Activated naive CD4-positive, alpha-beta T cell treated with anti-CD3 and anti-CD28 coated beads, Interleukin-2, amount 50 U/mL, for 72 hours (primary cell): Measurements from ENCODE around the gene DNAJB8. TPM values are rescaled to one million over a fixed set of nuclear protein-coding genes. Genes with fewer than 3 reads are reported as not detected.

Source experiments
- ATAC-seq, 2 donors: fragments of 150-1000 bp; cut with Tn5 transposase; 2 replicates each; pipeline ENCODE4 v1.10.0; 2021; ENCODE audit warnings: mild to moderate bottlenecking in 2 of 2, moderate library complexity in 2 of 2
- DNase-seq, 2 donors: peaks; one replicate each; pipeline ENCODE4 v3.0.0; 2021 to 2022; ENCODE audit warnings: low spot score in 2 of 2
- H3K27ac Mint-ChIP-seq, 2 donors: one replicate each; pipeline ENCODE4 v1.8.0; 2022; ENCODE audit warnings: mild to moderate bottlenecking in 2 of 2, mixed read lengths in 2 of 2
- H3K36me3 Mint-ChIP-seq, 2 donors: one replicate each; pipeline ENCODE4 v1.8.0; 2022; ENCODE audit warnings: mixed read lengths in 2 of 2
- H3K9me3 Mint-ChIP-seq, 2 donors: one replicate each; pipeline ENCODE4 v1.8.0; 2022; ENCODE audit warnings: mixed read lengths in 2 of 2
- total RNA-seq, 2 donors: library from RNA; stranded (reverse); gene quantifications; one replicate each; pipeline ENCODE4 v1.2.3, GENCODE V29; 2022

The DNAJB8 gene
- total RNA-seq, 2 donors from 2014 or later = not detected

DNA sequence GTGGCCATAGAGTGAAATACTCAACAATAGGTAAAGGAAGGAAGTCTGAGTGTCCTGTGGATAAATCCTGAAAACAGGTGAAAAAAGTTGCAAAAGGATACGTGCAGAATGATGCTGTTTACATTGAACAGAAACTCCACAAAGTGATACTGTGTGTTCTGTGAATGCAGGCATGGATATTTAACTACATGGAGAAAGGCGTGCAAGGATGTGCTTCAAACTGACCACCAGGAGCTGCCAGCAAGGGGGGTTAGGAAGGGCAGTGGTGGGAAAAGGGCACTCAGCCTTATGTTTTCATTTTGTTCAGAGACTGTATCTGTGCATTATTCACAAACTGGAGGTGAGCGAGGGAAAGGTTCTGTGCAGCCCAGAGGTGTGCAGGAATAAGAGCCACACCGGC is 47.4 kb downstream of the DNAJB8 start:
- DNase-seq (no peak), ATAC-seq (no peak)
- Mint-ChIP-seq H3K9me3 (no peaks in the 10 kb centered on the region), H3K27ac (peak overlapping the region in 1 of 2 donors; percentile 2), H3K36me3 (no peaks in the 10 kb centered on the region)

DNA sequence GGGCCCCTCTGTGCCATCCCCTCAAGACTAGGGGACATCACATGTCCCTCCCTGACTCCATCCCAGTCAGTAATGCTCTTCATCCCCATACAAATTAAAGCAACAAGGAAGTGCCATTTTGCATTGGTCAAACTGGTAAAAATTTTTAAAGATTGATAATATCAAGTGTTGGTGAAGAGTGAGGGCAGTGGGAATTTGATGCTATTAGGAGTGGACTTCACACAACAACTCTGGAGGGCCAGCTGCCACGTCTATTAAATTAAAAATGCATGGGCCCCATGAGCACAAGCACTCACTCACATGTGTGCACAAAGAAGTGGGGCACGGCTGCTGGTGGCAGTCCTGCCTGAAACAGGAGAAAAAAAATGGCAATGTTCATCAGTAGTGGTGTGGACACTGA is 47.8 kb downstream of the DNAJB8 start:
- DNase-seq (no peak), ATAC-seq (no peak)
- Mint-ChIP-seq H3K9me3 (no peaks in the 10 kb centered on the region), H3K27ac (peak overlapping the region in 1 of 2 donors; percentile 2), H3K36me3 (no peaks in the 10 kb centered on the region)

DNA sequence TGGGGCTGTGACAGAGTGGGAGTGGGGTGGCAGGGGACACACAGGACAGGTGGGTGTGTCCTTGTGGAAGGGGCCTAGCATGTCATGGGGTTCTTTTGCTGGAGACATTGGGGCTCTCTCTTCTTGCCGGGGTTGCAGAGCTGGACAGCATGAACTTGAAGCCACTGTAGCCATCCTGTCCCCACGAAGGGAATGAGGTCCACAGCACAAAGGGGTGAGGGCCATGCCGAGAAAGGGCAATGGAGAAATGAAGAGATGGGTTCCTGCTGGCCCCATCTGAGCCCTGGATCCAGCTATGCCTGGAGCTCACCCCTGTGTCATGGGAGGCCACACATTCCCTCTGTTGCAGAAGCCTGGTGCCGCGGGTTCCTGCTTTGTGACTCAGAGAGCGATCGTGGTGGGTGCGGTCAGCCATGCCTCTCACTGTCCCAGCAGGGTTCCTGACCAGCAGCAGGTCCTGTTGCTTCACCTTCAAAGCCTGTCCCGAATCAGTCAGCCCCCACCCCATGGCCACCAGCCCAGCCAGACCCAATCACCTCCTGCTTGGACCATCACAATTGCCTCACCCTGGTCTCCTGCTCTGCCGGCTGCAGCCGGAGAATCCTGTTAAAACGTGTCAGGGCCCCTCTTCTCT is 50.0 kb downstream of the DNAJB8 start:
- peak in 1 of 2 donors; percentile 13 for ATAC-seq
- H3K27ac Mint-ChIP-seq = no peak overlapping the region
- H3K9me3 Mint-ChIP-seq = no peaks in the 10 kb centered on the region
- DNase-seq = no peak
- H3K36me3 Mint-ChIP-seq = no peaks in the 10 kb centered on the region

DNA sequence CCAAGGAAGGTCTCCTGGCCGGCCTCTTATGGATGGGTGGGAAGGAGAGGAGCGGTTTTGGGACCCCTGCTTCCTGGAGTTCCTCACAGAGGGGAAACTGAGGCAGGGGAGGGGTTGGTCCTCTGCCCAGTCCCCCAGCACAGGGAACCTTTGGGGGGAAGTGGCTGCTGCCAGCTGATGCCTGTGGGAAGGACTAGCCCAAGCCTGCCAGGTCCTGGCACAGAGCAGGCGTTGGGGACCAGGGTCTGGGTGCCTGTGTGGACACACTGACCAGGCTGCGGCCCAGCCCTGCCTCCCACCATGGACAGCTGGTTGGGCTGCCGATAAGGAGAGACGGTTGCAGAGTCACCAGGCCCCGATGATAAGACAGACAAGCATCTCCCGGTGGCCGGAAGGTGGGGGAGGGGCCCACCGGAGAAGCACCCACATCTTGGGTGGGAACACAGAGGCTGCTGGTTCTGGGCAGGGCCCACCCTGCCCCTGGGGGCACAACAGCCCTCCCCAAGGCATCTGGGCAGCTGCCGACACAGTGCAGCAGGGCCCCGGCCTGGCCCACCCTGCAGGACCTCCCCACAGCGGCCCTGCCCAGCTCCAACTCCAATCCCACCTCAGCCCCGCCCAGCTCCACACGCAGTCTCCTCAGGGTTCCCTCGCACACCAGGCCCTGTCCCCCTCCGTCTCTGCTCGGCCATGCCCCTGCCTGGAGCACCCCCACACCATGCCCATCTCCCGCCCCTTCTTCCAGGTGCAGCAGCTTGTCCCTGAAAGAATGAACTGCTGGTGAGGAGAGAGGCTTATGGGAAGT is 50.7 kb downstream of the DNAJB8 start:
- DNase-seq (no peak), ATAC-seq (peak in 1 of 2 donors; percentile 13)
- Mint-ChIP-seq H3K27ac (no peak overlapping the region), H3K36me3 (no peaks in the 10 kb centered on the region), H3K9me3 (no peaks in the 10 kb centered on the region)

DNA sequence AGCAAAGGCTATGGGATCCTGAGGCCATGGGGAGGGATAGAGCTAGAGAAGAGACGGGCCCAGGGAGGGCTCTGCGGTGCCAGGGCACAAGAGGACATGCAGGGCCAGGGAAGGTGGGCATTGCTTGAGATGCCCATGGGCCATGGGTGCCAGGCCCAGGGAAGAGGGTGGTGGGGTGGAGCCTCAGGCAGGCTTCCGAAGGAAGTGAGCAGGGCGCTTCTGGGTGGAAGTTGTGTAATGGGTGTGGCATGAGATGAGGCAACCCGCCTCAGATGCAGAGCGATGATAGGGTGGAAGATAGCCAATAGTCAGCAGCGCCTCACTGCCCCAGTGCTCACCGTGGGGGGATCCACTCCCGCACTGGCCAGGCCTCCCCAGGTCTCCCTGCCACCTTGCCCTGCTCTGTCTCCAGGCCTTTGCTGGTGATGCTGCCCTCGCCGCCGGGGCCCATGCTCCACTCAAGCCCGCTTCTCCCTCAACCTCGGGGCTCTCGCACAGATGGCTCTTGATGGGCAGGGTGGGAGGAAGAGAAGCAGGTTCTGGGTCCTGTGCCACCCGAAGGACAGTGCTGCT is 51.4 kb downstream of the DNAJB8 start:
- Mint-ChIP-seq H3K27ac (peak overlapping the region in 1 of 2 donors; percentile 0), H3K36me3 (no peaks in the 10 kb centered on the region), H3K9me3 (no peaks in the 10 kb centered on the region)
- ATAC-seq (no peak), DNase-seq (no peak)

DNA sequence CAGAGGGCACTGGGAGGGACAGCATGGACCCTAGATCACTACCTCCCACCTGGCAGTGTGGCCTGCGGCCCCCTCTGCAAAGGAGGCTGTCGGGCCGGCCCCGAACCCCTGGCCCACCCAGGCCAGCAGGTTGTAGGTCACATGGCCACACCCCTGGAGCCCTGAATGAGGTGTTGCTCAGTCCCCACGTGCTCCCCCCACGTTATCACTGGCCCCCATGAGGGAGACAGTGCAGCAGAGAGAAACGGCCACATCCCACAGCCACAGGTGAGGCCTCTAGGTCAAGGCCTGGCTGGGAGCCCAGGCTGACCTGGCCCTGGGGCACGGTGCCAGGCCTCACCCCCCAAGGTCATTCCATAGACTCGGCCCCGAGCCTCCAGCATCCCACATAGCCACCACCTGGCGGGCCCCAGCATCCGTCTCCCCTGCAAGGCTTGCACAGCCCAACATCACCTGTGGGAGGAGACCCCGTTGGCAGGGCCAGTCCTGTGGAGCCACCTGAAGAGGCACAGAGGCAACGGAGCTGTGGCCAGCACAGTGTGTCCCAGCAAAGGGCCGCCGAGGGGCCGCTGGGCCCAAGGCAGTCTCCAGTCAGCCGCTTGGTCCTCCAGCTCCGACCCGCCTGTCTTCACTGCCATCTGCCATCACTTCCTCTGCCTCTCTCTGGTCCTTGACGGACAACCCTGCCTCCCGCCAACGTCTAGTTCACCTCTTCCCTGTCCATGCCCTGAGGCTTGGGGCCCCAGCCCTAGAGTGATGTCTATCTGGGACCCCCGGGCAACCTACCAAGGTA is 53.1 kb downstream of the DNAJB8 start:
- DNase-seq (no peak), ATAC-seq (no peak)
- Mint-ChIP-seq H3K36me3 (no peaks in the 10 kb centered on the region), H3K9me3 (no peaks in the 10 kb centered on the region), H3K27ac (peak overlapping the region in 1 of 2 donors; percentile 36)

DNA sequence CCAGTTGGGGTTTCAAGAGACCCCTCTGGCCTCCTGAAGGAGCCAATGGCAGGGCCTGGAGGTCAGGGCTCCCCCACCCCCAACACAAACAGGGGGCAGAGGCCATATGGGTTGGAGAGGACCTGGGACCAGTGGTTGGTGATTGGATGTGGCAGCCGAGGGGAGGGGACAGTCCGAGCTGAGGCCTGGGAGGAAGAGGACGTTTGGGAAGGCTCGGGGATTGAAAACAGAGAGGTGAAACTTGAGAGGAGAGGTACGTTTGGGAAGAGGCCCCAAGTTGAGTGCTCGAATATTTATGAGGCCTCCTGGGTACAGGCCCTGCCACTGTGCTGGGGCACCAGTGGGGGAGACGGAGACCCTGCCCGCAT is 53.7 kb downstream of the DNAJB8 start:
- Mint-ChIP-seq H3K9me3 (no peaks in the 10 kb centered on the region), H3K36me3 (no peaks in the 10 kb centered on the region), H3K27ac (peak overlapping the region in 1 of 2 donors; percentile 34)
- DNase-seq (no peak), ATAC-seq (no peak)

Other genes with a start within 250 kb of the DNAJB8 start
- gene GATA2, start 26.3 kb upstream of the DNAJB8 start, total RNA-seq = 1 to 10 TPM; 1.4 to 2.3 TPM
- 100 to 1,000 TPM; 109 to 128 TPM for gene RPN1, start 183.9 kb upstream of the DNAJB8 start, total RNA-seq